IMR-90 (cell line): Measurements from ENCODE around the gene LMO4. TPM values are rescaled to one million over a fixed set of nuclear protein-coding genes. Genes with fewer than 3 reads are reported as not detected.

Experiments
- ATAC-seq: fragments of 200-7000 bp; cut with Tn5 transposase; 2 replicates; pipeline ENCODE4 v1.9.1; 2020; ENCODE audit warnings: low read depth, mild to moderate bottlenecking, moderate library complexity
- BruUV-seq: library from RNA; stranded (reverse); fragments of 400-500 nt; replicated peaks from 2 replicates; lab custom pipeline; 2021; lab: Mats Ljungman, UMichigan
- CTCF ChIA-PET: fragments of 300-600 bp; formaldehyde crosslinking; extraction: SDS; loops from one replicate; lab custom pipeline; 2021; ENCODE audit warnings: antibody characterized with exemption; lab: Yijun Ruan, JAX
- POLR2A ChIA-PET: fragments of 300-600 bp; sonication (Branson Sonifier 250); formaldehyde crosslinking; loops from one replicate; lab custom pipeline; 2022; ENCODE audit warnings: antibody characterized with exemption; ENCODE audit not compliant: unreplicated experiment; lab: Charles Lee
- DNase-seq: peaks from one replicate; pipeline ENCODE4 v3.0.0; 2013
- H2AFZ ChIP-seq: replicated peaks from 2 replicates; pipeline ENCODE3; 2013; ENCODE audit warnings: low read length, mild to moderate bottlenecking; ENCODE audit not compliant: poor library complexity
- H2AK5ac ChIP-seq: 2 replicates; pipeline ENCODE4 v1.6.1; 2013; ENCODE audit warnings: low read depth, low read length, inconsistent platforms
- H2AK9ac ChIP-seq: replicated peaks from 2 replicates; pipeline ENCODE3; 2013; ENCODE audit warnings: mild to moderate bottlenecking, low read depth, low read length, moderate library complexity; ENCODE audit not compliant: poor library complexity
- H2BK120ac ChIP-seq: 2 replicates; pipeline ENCODE4 v1.6.1; 2013; ENCODE audit warnings: low read depth, low read length, inconsistent platforms
- H2BK15ac ChIP-seq: 3 replicates; pipeline ENCODE4 v1.6.1; 2013; ENCODE audit warnings: low read depth, low read length, inconsistent platforms
- H2BK20ac ChIP-seq: 2 replicates; pipeline ENCODE4 v1.6.1; 2013; ENCODE audit warnings: low read depth, mild to moderate bottlenecking, inconsistent platforms, low read length, moderate library complexity
- H2BK5ac ChIP-seq: 2 replicates; pipeline ENCODE4 v1.6.1; 2013; ENCODE audit warnings: mild to moderate bottlenecking, low read depth, low read length, inconsistent platforms; ENCODE audit not compliant: poor library complexity, severe bottlenecking
- H3K14ac ChIP-seq: replicated peaks from 2 replicates; pipeline ENCODE4 v1.6.1; 2013; ENCODE audit warnings: low read depth, low read length, inconsistent platforms
- H3K18ac ChIP-seq: 2 replicates; pipeline ENCODE4 v1.6.1; 2013; ENCODE audit warnings: low read depth, low read length, control low read depth
- H3K23ac ChIP-seq: 2 replicates; pipeline ENCODE4 v1.6.1; 2013; ENCODE audit warnings: low read depth, low read length, inconsistent platforms
- H3K27ac ChIP-seq: 2 replicates; pipeline ENCODE4 v1.5.1; 2013; ENCODE audit warnings: mild to moderate bottlenecking, control low read depth, low read length; ENCODE audit not compliant: insufficient read depth
- H3K27me3 ChIP-seq: 2 replicates; pipeline ENCODE4 v1.6.1; 2013; ENCODE audit warnings: low read length; ENCODE audit not compliant: control insufficient read depth, insufficient read depth
- H3K36me3 ChIP-seq: 2 replicates; pipeline ENCODE4 v1.6.1; 2013; ENCODE audit warnings: low read length, mixed read lengths; ENCODE audit not compliant: control insufficient read depth, insufficient read depth
- H3K4ac ChIP-seq: 2 replicates; pipeline ENCODE4 v1.6.1; 2013; ENCODE audit warnings: low read depth, low read length, inconsistent platforms
- H3K4me1 ChIP-seq: 2 replicates; pipeline ENCODE4 v1.6.1; 2013; ENCODE audit warnings: low read length, mixed read lengths; ENCODE audit not compliant: control insufficient read depth, insufficient read depth
- H3K4me2 ChIP-seq: 2 replicates; pipeline ENCODE4 v1.6.1; 2013; ENCODE audit warnings: low read depth, mild to moderate bottlenecking, control low read depth, low read length, moderate library complexity
- H3K4me3 ChIP-seq: 2 replicates; pipeline ENCODE4 v1.5.1; 2013; ENCODE audit warnings: low read depth, mild to moderate bottlenecking, control low read depth, low read length, moderate library complexity; ENCODE audit not compliant: insufficient read depth
- H3K56ac ChIP-seq: 2 replicates; pipeline ENCODE4 v1.6.1; 2013; ENCODE audit warnings: low read length, inconsistent platforms; ENCODE audit not compliant: insufficient read depth; ENCODE audit errors: extremely low read depth
- H3K79me1 ChIP-seq, 2 experiments: 2 replicates each; pipeline ENCODE4 v1.6.1; 2013; ENCODE audit warnings: low read length in 2 of 2, inconsistent platforms in 1 of 2, low read depth in 1 of 2
- H3K9ac ChIP-seq: 2 replicates; pipeline ENCODE4 v1.6.1; 2013; ENCODE audit warnings: low read depth, low read length, control low read depth
- H3K9me1 ChIP-seq: 2 replicates; pipeline ENCODE4 v1.6.1; 2013; ENCODE audit warnings: low read length, inconsistent platforms; ENCODE audit not compliant: insufficient read depth
- H3K9me3 ChIP-seq: 2 replicates; pipeline ENCODE4 v1.6.1; 2013; ENCODE audit warnings: low read length; ENCODE audit not compliant: control insufficient read depth, insufficient read depth
- H4K20me1 ChIP-seq: 2 replicates; pipeline ENCODE4 v1.6.1; 2013; ENCODE audit warnings: low read length, inconsistent platforms; ENCODE audit not compliant: insufficient read depth
- H4K5ac ChIP-seq: 2 replicates; pipeline ENCODE4 v1.6.1; 2013; ENCODE audit warnings: mild to moderate bottlenecking, low read depth, low read length, control low read depth
- H4K8ac ChIP-seq, 2 experiments: 2 replicates each; pipeline ENCODE4 v1.6.1; 2013; ENCODE audit warnings: low read depth in 2 of 2, low read length in 2 of 2, control low read depth in 1 of 2, inconsistent platforms in 1 of 2
- H4K91ac ChIP-seq: 2 replicates; pipeline ENCODE4 v1.6.1; 2013; ENCODE audit warnings: low read depth, low read length, inconsistent platforms; ENCODE audit not compliant: insufficient read depth
- CEBPB ChIP-seq: IDR thresholded peaks from 2 replicates; pipeline ENCODE4 v1.6.1; 2012; ENCODE audit warnings: low read depth, low read length, improper control_type of control experiment
- CTCF ChIP-seq: conservative IDR thresholded peaks from 2 replicates; pipeline ENCODE4 v1.5.1; 2012; ENCODE audit warnings: mild to moderate bottlenecking, low read depth, low read length, improper control_type of control experiment
- FOS ChIP-seq: fragments of 150-350 bp; IDR thresholded peaks from 2 replicates; pipeline ENCODE4 v1.6.1; 2016; ENCODE audit warnings: low read depth, low read length
- WGBS, 2 experiments: methylation state at CpG; one replicate each; pipeline versions ENCODE4 v1.1.5 to v1.1.7; 2013; ENCODE audit warnings: missing lambda C conversion rate in 2 of 2; ENCODE audit not compliant: insufficient read length in 1 of 2; ENCODE audit errors: extremely low coverage in 2 of 2; 5-methylcytosine and 5-hydroxymethylcytosine counted together
- dilution Hi-C: fragments of 300-500 bp; cut with HindIII; formaldehyde crosslinking; loops from one replicate; pipeline ENCODE4 v1.14.3; 2018; ENCODE audit warnings: low sequenced_read_pairs; ENCODE audit not compliant: unreplicated experiment
- in situ Hi-C: fragments of 300-500 bp; cut with MboI; formaldehyde crosslinking; loops from 3 replicates; pipeline ENCODE4 v1.14.3; 2019; ENCODE audit warnings: low sequenced_read_pairs, inconsistent platforms, mixed read lengths
- intact Hi-C: fragments of 100-400 bp; cut with micrococcal nuclease; formaldehyde crosslinking; loops from 2 replicates; pipeline ENCODE4 v1.10.0; 2022
- polyA plus RNA-seq, 3 experiments: library from polyadenylated mRNA; depleted of rRNA; stranded (reverse); fragments of >200 nt; gene quantifications; 2 replicates each; pipeline ENCODE4 v1.2.3, GENCODE V29; 2012; ENCODE audit warnings: low replicate concordance in 1 of 3
- total RNA-seq: library from RNA; depleted of rRNA; stranded (reverse); fragments of >200 nt; gene quantifications from 2 replicates; pipeline ENCODE4 v1.2.3, GENCODE V29; 2012

The LMO4 gene
- total and polyA plus RNA-seq, 2 of the 4 experiments (the other 2 are of a cell fraction): 98.9 to 109 TPM

- no TSS peak for BruUV-seq
- POLR2A ChIA-PET: no interaction called here
- H3K4ac ChIP-seq: no peak overlapping the region
Measured at GRCh38 chr1:87300628-87301027, 28.1 kb upstream of the LMO4 start.

More at GRCh38 chr1:87300628-87301027, 28.1 kb upstream of the LMO4 start:
- Histone ChIP-seq H4K5ac (no peak overlapping the region), H3K9me3 (no peaks in the 10 kb centered on the region), H2AK5ac (no peak overlapping the region), H3K9ac (no peak overlapping the region), H3K23ac (no peak overlapping the region), H3K14ac (no peak overlapping the region), H3K79me1 (no peaks in the 10 kb centered on the region), H4K91ac (no peak overlapping the region), H3K18ac (no peak overlapping the region), H2BK120ac (no peak overlapping the region), H3K4me3 (no peak overlapping the region), H3K4me1 (no peaks in the 10 kb centered on the region), H2AFZ (no peak overlapping the region), H3K56ac (no peak overlapping the region), H3K27me3 (peaks cover 9% of the 10 kb centered on the region), H4K8ac (no peak overlapping the region), H3K27ac (no peak overlapping the region), H3K4me2 (no peak overlapping the region), H3K9me1 (no peaks in the 10 kb centered on the region), H4K20me1 (no peaks in the 10 kb centered on the region), H2BK5ac (no peak overlapping the region), H2BK20ac (no peak overlapping the region), H2BK15ac (no peak overlapping the region), H3K36me3 (no peaks in the 10 kb centered on the region), H2AK9ac (no peak overlapping the region)
- ATAC-seq: no peak
- peak; percentile 94 for TF ChIP-seq CEBPB
- no peak for TF ChIP-seq CTCF
- no peak for TF ChIP-seq FOS
- intact Hi-C loops (no loop called here), in situ Hi-C loops (no loop called here), dilution Hi-C loops (no loop called here)
- CTCF ChIA-PET: no interaction called here
- DNase-seq: no peak
- no CpG with 5 or more reads among the region's 8 CpGs for WGBS, 2 experiments
